Urinary bladder (tissue), 4 donors: ENCODE data around the gene ANO10. TPM values are rescaled to one million over a fixed set of nuclear protein-coding genes. Genes with fewer than 3 reads are reported as not detected.

Source experiments
- DNase-seq: peaks from one replicate; pipeline ENCODE4 v3.0.0-alpha.2; 2015; ENCODE audit errors: extremely low spot score
- H3K27ac ChIP-seq: one replicate; pipeline ENCODE4 v1.5.1; 2013; ENCODE audit warnings: low read depth, mild to moderate bottlenecking, moderate library complexity
- H3K36me3 ChIP-seq: one replicate; pipeline ENCODE4 v1.6.1; 2013; ENCODE audit warnings: mild to moderate bottlenecking, moderate library complexity; ENCODE audit not compliant: insufficient read depth
- H3K4me1 ChIP-seq: one replicate; pipeline ENCODE4 v1.6.1; 2013; ENCODE audit warnings: mild to moderate bottlenecking, moderate library complexity; ENCODE audit not compliant: insufficient read depth
- H3K4me3 ChIP-seq: one replicate; pipeline ENCODE4 v1.5.1; 2013; ENCODE audit warnings: low read depth, low read length
- WGBS: extraction: QIAGEN DNeasy Blood & Tissue Kit; methylation state at CpG from one replicate; pipeline ENCODE4 v1.1.7; 2013; 5-methylcytosine and 5-hydroxymethylcytosine counted together
- polyA plus RNA-seq: library from polyadenylated mRNA; stranded (reverse); fragments of 200-250 nt; gene quantifications from one replicate; pipeline ENCODE4 v1.2.3, GENCODE V29; 2013
- total RNA-seq: library from RNA; depleted of rRNA; stranded (reverse); fragments of >200 nt; gene quantifications from one replicate; pipeline ENCODE4 v1.2.3, GENCODE V29; 2014
- donor health status: healthy with polysubstance abuse.
- donor health status: healthy.

The ANO10 gene
- total and polyA plus RNA-seq, 2 donors, result 25.1 to 33.3 TPM

DNA sequence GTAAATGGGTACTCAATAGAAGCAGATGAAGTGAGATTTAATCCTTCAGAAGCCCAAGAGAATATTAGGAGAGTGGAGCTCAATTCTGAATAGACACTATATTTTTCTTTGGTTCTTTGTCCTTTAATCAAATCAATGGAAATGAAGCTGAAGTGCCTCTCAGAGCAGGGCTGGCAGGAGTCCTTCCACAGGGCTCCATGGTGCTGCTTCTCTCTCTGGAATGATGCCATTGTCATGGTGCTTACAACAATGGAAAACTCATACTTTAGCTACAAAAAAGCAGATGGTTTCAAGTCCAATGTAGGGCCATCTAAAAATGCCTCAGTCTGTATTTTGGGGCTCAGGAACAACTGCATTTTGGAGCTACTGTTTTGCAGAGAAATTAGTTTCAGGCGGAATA, 210.4 kb downstream of the ANO10 start:
- 96% methylated on average over 1 of the region's 1 CpG for WGBS

DNA sequence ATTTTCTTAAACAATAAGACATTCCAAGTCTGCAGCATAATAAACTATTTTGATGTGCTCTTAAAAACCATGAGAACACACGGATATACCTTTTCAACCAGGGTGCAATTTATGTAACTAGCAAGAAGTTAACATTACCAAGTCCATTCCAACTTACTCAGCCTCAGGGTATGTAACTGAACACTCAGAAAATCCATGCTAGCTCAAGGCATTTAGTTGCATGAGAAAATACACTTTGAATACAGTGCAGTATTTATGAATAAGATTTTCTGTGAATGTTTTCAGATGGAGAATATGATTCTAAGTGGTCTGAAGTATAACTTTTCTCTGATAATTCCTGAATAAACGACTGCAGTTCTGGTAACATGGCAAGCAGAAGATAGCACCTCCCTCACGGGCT, 211.2 kb downstream of the ANO10 start:
- Histone ChIP-seq H3K4me3 (no peak overlapping the region), H3K27ac (no peak overlapping the region), H3K4me1 (no peaks in the 10 kb centered on the region), H3K36me3 (no peaks in the 10 kb centered on the region)
- DNase-seq, result no peak
- 71% methylated on average over 3 of the region's 3 CpGs for WGBS

More for the DNA sequence above, 210.4 kb downstream of the ANO10 start:
- H3K4me3 ChIP-seq, result no peak overlapping the region
- H3K27ac ChIP-seq, result no peak overlapping the region
- no peaks in the 10 kb centered on the region for H3K4me1 ChIP-seq
- no peaks in the 10 kb centered on the region for H3K36me3 ChIP-seq
- no peak for DNase-seq

DNA sequence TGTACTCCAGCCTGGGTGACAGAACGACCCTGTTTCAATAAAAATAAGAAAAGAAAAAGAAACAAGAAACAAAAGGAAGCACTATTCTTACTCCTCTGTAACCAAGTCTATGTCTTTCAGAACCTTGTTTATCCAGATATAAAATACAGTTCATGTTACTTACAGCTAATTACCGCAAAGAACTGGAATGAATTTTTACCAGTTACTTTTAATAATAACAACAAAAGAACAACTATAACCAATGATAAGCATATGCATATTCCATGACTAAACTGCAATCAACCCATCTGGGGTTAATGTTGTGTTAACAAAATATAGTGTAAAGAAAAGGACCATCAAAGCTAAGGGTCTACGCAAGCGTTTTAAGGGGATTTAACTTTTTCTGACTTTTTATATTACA, 212.3 kb downstream of the ANO10 start:
- DNase-seq, result no peak
- H3K27ac ChIP-seq, result no peak overlapping the region
- H3K36me3 ChIP-seq, result no peaks in the 10 kb centered on the region
- WGBS, result 90% methylated on average over 4 of the region's 4 CpGs
- H3K4me3 ChIP-seq, result no peak overlapping the region
- H3K4me1 ChIP-seq, result no peaks in the 10 kb centered on the region

DNA sequence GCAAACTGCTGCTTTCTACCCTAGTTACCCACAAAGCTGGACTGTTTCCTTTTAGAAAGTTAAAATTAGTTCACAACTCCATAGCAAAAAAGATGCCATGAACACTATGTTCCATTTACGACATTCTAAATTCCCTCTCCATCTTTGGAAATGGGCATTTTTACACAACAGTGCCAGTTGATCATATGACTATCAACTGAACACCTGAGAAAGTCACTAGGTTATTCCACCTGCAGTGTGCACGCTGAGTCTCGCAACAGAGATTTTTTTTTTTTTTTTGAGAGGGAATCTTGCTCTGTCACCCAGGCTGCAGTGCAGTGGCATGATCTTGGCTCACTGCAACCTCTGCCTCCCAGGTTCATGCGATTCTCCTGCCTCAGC, 215.2 kb downstream of the ANO10 start:
- H3K27ac ChIP-seq, result no peak overlapping the region
- H3K4me3 ChIP-seq, result no peak overlapping the region
- 97% methylated on average over 4 of the region's 4 CpGs for WGBS

DNA sequence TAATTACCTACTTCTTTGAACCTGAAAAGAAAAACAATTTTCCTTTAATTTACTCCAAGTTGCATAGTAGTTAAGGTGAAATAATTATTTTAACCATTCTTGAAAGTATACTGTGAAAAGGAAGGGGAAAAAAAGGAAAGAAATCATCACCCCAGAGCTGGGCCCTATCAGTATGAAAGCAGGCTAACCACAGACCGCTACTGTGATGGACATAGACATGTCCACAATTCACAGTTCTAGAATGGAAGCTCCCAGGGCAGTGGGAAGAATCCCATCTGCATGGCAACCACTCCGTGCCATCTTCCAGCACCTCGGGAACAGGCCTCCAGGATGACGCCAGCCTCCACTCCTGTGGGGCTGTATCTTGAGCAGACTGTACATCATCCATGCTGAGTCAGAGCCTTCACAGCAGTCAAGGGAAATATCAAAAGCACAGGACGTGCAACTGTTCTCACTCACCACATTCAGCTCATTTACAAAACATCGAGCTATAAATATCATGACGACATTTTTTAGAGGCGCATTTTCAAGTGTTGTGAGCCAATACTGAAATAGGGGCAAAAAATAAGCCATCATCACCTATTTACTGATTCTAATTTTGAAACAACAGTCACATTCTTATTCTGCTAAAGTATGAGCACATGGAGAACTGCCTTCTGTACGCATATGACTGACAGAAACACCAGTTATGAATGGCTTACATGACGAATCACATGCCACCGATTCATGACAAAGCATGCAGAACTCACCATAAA, 215.7 kb downstream of the ANO10 start:
- H3K4me1 ChIP-seq, result no peaks in the 10 kb centered on the region
- 85% methylated on average over 11 of the region's 11 CpGs for WGBS
- no peak overlapping the region for H3K4me3 ChIP-seq
- H3K27ac ChIP-seq, result no peak overlapping the region
- no peak for DNase-seq
- H3K36me3 ChIP-seq, result no peaks in the 10 kb centered on the region

More for the DNA sequence above, 215.2 kb downstream of the ANO10 start:
- Histone ChIP-seq H3K4me1 (no peaks in the 10 kb centered on the region), H3K36me3 (no peaks in the 10 kb centered on the region)
- DNase-seq, result no peak

DNA sequence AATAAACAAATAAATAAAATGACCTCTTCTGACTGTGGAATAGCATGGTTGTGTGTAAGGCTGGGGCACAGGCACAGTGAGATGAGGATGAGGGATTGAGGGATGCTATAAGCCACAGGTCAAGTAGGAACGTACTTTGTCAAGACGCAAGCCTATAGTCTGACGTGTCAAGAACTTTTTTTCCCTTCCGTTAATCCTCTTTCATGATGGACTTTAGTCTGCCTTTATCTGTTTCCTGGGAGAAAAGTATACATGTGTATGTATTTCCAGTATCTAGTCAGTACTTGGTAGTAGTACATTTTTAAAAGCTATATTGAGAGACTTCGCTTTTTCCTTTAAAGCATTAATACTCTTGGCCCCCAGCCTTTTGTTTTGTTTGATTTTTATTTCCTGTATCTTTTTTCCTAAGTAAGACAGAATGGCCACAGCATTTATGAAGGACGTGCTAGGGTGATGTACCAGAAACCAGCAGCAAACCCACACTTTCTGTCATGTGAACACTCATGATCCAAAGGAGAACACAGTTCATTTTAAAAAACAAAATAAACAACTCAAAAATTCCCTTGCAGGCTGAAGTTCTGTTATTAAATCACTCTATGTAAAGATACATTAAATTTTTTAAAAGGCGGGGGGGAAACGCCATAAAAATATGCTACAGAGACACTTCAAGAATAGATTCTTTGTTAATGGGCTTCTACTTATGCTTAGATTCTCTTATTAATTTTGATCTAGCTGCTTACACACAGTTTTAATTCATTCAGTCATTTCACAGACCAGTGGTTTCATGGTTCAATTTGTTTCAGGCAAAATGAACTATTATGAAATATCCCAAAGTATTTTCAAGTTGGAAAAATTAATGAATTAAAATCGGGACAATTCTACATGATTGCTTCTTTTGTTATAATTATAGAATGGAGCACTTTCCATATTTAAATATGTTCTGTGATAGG, 220.8 kb downstream of the ANO10 start:
- WGBS, result 90% methylated on average over 9 of the region's 9 CpGs

DNA sequence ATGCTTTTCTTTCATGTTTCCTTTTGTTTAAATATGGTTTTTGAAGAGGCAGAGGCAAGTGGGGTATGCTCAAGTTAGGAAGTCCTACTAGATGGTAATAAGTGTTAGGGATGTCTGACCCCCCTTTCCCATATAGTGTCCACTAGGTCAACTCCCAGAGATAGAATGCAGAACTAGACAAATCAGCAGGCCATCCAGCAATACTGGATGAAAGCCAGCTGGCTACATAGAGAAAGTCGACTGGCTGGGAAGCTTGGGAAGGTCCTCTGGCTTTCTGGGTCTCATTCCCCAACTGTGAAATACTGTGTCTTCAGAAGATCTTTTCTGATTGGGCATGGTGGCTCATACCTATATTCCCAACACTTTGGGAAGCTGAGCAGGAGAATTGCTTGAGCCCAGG, 221.6 kb downstream of the ANO10 start:
- Histone ChIP-seq H3K4me3 (no peak overlapping the region), H3K4me1 (no peaks in the 10 kb centered on the region), H3K36me3 (no peaks in the 10 kb centered on the region), H3K27ac (no peak overlapping the region)
- DNase-seq, result no peak
- WGBS, result 30% methylated on average over 1 of the region's 1 CpG

More for the DNA sequence above, 220.8 kb downstream of the ANO10 start:
- Histone ChIP-seq H3K36me3 (no peaks in the 10 kb centered on the region), H3K4me3 (no peak overlapping the region), H3K27ac (no peak overlapping the region), H3K4me1 (no peaks in the 10 kb centered on the region)
- DNase-seq, result no peak

DNA sequence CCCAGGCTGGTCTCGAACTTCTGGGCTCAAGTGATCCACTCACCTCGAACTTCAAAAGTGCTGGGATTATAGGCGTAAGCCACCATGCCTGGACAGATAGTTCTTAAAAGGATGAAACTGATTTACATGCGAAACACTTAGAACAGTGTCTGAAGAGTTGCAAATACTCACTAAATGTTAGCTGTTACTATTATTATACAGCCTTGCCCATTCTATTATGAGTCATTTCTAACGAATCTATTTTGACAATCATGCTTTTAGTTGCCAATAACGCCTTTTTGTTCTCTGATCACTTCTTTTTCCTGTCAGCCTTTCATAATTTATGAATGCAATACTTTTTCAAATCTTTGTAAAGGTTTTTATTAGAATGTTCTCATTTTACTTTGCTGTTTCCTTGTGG, 222.8 kb downstream of the ANO10 start:
- WGBS, result 86% methylated on average over 6 of the region's 6 CpGs

DNA sequence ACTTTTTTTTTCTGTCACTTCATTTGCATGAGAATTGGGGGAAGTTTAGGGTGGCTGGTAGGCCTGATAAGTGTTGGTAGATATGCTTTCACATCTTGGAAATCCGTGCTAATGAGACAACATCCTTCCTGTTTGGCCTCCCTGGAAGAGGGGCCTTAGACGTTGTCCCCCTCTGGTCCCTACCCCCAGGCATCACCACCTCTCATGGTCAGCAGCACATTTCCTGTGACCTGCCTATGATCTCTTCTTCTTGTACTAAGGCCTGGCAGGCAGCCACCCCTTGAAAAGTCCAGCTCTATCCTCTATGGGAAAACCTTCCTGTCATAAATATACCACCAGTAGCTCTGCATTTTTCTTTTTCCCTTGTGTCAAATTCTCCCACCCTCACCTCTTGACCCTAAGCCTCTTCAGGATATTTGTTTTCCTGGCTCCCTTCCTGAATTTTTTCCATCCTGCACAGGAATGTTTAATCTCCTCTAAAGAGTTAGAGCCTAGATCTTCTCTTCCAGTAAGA, 227.7 kb downstream of the ANO10 start:
- no peak for DNase-seq
- no peak overlapping the region for H3K27ac ChIP-seq

More for the DNA sequence above, 222.8 kb downstream of the ANO10 start:
- Histone ChIP-seq H3K36me3 (no peaks in the 10 kb centered on the region), H3K27ac (no peak overlapping the region), H3K4me3 (no peak overlapping the region), H3K4me1 (no peaks in the 10 kb centered on the region)
- DNase-seq, result no peak

DNA sequence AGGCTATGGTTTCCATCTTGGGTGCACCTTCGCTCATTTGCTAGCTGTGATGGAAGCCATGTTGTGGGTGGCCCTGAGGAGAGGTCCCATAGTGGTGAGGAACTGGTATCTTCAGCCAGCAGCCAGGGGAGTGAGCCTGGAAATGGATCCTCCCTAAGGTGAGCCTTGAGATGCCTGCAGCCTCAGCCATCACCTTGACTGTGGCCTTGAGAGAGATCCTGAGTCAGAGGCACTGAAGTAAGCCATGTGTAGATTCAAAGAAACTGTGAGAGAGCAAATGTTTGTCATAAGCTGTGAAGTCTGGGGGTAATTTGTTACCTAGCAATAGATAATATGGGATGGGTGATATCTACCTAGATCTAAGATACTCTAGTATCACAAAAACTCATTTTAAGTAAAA, 230.2 kb downstream of the ANO10 start:
- Histone ChIP-seq H3K4me3 (no peak overlapping the region), H3K4me1 (peaks cover 1% of the 10 kb centered on the region), H3K27ac (no peak overlapping the region), H3K36me3 (no peaks in the 10 kb centered on the region)
- 97% methylated on average over 1 of the region's 1 CpG for WGBS
- no peak for DNase-seq

More for the DNA sequence above, 227.7 kb downstream of the ANO10 start:
- 45% methylated on average over 2 of the region's 2 CpGs for WGBS
- peaks cover 1% of the 10 kb centered on the region for H3K4me1 ChIP-seq
- no peak overlapping the region for H3K4me3 ChIP-seq
- H3K36me3 ChIP-seq, result no peaks in the 10 kb centered on the region

DNA sequence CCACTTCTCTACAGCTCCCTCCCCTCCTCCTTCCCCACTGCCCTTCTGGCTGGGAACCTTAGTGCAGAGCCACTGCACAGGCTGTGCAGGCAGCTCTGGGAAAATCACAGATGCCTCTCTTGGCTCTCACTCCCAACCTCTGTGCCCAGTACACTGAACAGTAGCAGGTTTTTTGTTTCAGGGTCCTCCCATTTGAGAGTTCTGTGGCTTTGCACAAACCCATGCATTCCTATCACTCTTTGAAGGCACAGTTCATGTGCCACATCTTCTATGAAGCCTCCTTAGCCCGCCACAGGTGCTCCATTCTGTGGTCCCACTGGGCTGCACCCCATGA, 231.6 kb downstream of the ANO10 start:
- peak overlapping the region; percentile 84 for H3K27ac ChIP-seq
- DNase-seq, result no peak
- H3K4me3 ChIP-seq, result no peak overlapping the region
- peaks cover 1% of the 10 kb centered on the region for H3K4me1 ChIP-seq
- WGBS, result 88% methylated on average over 1 of the region's 1 CpG
- H3K36me3 ChIP-seq, result no peaks in the 10 kb centered on the region

DNA sequence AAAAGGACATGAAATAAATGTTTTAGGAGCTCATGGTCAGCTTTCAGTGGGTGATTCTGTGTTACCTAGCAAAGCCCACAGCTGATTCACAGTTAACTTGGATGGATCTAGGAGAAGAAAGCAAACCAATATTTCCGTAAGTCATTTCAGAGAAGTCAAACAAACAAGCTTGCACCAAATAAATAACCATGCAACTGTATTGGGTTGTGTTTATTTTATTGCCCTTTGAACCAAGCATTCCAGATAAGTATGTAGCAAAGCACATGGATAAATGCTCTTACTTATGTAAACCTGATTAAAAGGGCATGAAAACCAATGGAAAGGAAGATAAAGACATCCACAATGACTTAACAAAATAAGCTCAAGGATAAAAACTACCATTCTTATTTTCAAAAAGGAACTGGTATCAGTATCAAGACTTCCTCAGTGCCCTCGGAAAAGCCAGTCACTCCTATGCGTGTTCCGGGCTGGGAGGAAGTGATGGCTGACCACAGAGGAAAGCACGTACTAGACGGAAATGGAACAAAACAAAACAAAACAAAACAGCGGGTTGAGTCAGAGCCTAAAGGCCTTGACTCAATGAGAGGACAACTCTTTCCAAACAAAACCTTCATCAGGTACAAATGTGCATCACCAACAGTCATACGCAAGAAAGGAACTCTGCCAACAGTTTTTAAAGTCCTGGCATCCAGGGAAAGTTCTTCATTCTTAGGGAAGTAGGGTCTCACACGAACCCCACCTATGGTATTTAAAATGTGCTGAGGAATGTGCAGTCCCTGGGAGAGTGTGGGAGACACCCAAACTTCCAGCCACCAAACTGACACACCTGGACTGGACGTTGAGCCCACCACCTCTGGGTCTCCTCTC, 232.2 kb downstream of the ANO10 start:
- H3K36me3 ChIP-seq, result no peaks in the 10 kb centered on the region
- H3K27ac ChIP-seq, result peak overlapping the region; percentile 84
- no peak overlapping the region for H3K4me3 ChIP-seq
- no peak for DNase-seq
- WGBS, result 67% methylated on average over 10 of the region's 10 CpGs
- H3K4me1 ChIP-seq, result peaks cover 1% of the 10 kb centered on the region

DNA sequence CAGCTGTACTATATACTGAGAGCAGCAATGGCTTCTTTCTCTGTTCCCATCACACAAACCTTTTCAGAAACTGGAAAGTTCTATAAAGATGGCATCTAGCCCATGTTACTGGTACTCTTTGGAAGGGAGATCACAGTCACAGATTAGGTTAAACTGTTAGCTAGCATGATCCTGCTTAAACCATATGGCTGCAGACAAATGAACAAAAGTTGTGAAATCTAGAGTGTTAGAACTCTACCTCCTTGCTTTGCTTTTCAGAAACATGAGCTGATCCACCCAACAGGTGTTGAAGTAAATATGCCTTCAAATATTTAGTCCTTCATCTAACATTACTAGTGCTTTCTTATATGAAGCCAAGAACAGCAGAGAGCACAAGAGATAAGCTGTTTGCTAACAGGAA, 232.9 kb downstream of the ANO10 start:
- Histone ChIP-seq H3K4me1 (peaks cover 1% of the 10 kb centered on the region), H3K27ac (no peak overlapping the region), H3K36me3 (no peaks in the 10 kb centered on the region), H3K4me3 (no peak overlapping the region)
- no peak for DNase-seq
